NB4 (cell line): ENCODE data around the gene CSF3R.

Source experiments
- CTCF ChIP-seq: IDR thresholded peaks from one replicate; pipeline ENCODE4 v1.5.1; 2012; ENCODE audit warnings: low read depth, low read length
- MAX ChIP-seq: IDR thresholded peaks from 2 replicates; pipeline ENCODE4 v1.6.1; 2011; ENCODE audit warnings: low read depth, low read length
- MYC ChIP-seq: IDR thresholded peaks from 2 replicates; pipeline ENCODE4 v1.6.1; 2011; ENCODE audit warnings: low read depth, low read length
- POLR2A ChIP-seq: IDR thresholded peaks from 2 replicates; pipeline ENCODE4 v1.6.1; 2011; ENCODE audit warnings: mild to moderate bottlenecking; ENCODE audit not compliant: insufficient read length; ENCODE audit errors: extremely low read depth

DNA sequence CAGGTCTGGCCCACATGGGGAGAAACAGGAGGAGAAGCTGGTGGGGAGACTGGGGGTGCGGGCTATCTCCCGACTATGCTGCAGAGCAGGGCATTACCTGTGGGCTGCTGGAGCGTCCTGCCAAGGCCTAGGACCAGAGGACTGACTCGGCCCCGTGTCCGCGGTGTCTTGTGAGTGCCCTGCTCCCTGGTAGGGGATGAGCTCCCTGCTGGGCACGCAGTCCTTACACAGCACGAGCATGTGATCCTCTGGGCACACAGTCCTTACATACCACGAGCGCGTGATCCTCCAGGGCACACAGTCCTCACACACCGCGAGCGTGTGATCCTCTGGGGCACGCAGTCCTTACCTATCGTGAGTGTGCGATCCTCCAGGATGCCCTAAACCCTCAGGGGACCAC lies 31.8 kb upstream of the CSF3R start:
- no peak for TF ChIP-seq CTCF
- no peak for TF ChIP-seq MYC
- no peak for TF ChIP-seq MAX
- no peak for TF ChIP-seq POLR2A
